Measurements from ENCODE around the gene PITHD1. TPM values are rescaled to one million over a fixed set of nuclear protein-coding genes. Genes with fewer than 3 reads are reported as not detected.

Gene PITHD1
- total and polyA plus RNA-seq, 2 of the 8 experiments (the other 6 are each of a cell fraction or from before 2014, with no cell fraction given) = 67.4 to 68.8 TPM

DNA sequence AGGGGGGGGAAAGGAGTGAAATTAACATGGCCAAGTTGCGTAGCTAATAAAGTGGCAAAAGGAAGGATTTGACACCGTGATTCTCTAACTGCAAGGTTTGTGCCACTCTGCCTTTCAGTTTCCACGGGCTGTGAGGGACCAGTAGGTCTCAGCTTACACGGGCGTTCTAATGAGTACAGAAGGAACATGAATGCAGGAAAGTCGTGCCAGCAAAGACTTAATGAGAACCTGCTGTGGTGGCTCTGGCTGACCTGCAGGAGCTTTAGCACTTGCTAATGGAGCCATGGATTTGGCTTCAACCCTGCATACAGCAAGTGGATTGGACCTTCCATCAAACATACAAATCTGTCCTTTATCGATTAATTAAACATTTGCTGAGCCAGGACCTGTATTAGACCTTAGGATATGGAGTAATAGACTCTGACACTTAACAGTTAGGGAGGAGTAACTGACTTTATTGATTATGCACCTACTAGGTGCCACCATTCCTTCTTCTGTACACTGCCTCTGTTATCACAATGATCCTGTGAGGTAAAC, 15.1 kb upstream of the PITHD1 start:
- Histone ChIP-seq H4K20me1 (replicated peaks in 1 of 2; ENCODE audit: control insufficient read depth in 1 of 2, insufficient read depth in 2 of 2, low read length in 2 of 2) (peaks cover 5 to 10% of the 10 kb centered on the region in 2 experiments), H2BK5ac (ENCODE audit: low read depth, low read length) (no peak overlapping the region), H3K36me3 (ENCODE audit: control insufficient read depth in 2 of 4, insufficient read depth in 4 of 4, low read length in 3 of 4) (peaks cover 18 to 36% (median 28%) of the 10 kb centered on the region in 4 experiments)

More for the DNA sequence above, 15.1 kb upstream of the PITHD1 start:
- no peaks in the 10 kb centered on the region for H3K27me3 ChIP-seq (replicated peaks in 1 of 4; ENCODE audit: control insufficient read depth in 3 of 4, extremely low read depth in 1 of 4, insufficient read depth in 3 of 4, low read length in 3 of 4)
- no peak overlapping the region for H3K4me2 ChIP-seq (ENCODE audit: insufficient read depth in 1 of 2, low read depth in 2 of 2, low read length in 2 of 2)
- no peaks in the 10 kb centered on the region for H3K4me1 ChIP-seq (replicated peaks in 1 of 4; ENCODE audit: control insufficient read depth in 3 of 4, insufficient read depth in 4 of 4, low read length in 3 of 4)
- ChIA-PET POLR2A (ENCODE audit: partially characterized antibody) (interaction anchor here (0.9 to 4.0 kb wide), 4 partner anchors 8 to 68 kb away, joined by 3 to 19 read pairs (median 4); partner anchors contain the start of gene ELOA), CTCF (ENCODE audit: partially characterized antibody) (interaction anchor here (0.6 to 2.8 kb wide), 2 partner anchors 8 to 19 kb away, joined by 4 to 14 read pairs; no protein-coding TSS in a partner anchor)
- H3K4ac ChIP-seq (replicated peaks; ENCODE audit: insufficient read length, low read depth, low read length) = no peak overlapping the region
- H3K23me2 ChIP-seq (ENCODE audit: low read depth, low read length) = no peaks in the 10 kb centered on the region
- no peak overlapping the region for H4K91ac ChIP-seq (replicated peaks; ENCODE audit: insufficient read length, low read length)
- no peak overlapping the region for H4K5ac ChIP-seq (ENCODE audit: insufficient read length, low read depth, low read length)
- no peak overlapping the region for H2BK12ac ChIP-seq (ENCODE audit: low read depth, low read length)
- no peak overlapping the region for H2BK120ac ChIP-seq (replicated peaks; ENCODE audit: low read depth, low read length)
- H2BK20ac ChIP-seq (ENCODE audit: low read length) = no peak overlapping the region
- DNase-seq (ENCODE audit: low read depth in 1 of 2, low spot score in 2 of 2) (no peak), FAIRE-seq (no peak)
- H4K8ac ChIP-seq (ENCODE audit: extremely low read depth, insufficient read depth, low read length) = no peak overlapping the region
- H3K79me2 ChIP-seq (ENCODE audit: control insufficient read depth in 1 of 2, insufficient read depth in 2 of 2, low read length in 2 of 2) = no peaks in the 10 kb centered on the region
- H3K23ac ChIP-seq (ENCODE audit: insufficient read length) = no peak overlapping the region
- H3K18ac ChIP-seq (ENCODE audit: extremely low read depth, low read length) = no peak overlapping the region
- H2AFZ ChIP-seq (ENCODE audit: low read length) = no peak overlapping the region
- TF ChIP-seq SP4 (IDR thresholded peaks at IDR 0.05; ENCODE audit: low read length) (no peak), NRF1 (IDR thresholded peaks at IDR 0.05; ENCODE audit: low read depth, low read length) (no peak), HDAC6 (IDR thresholded peaks at IDR 0.05; ENCODE audit: low read depth, low read length) (no peak)
- peaks cover 4% of the 10 kb centered on the region; the same call in 1 of the 2 replicates for H3K79me1 ChIP-seq (ENCODE audit: low read depth, low read length)
- no peak overlapping the region for H2BK15ac ChIP-seq (ENCODE audit: low read length)
- 93% methylated on average over 7 of the region's 7 CpGs; no CpG with 5 or more reads in 1 of the 2 experiments for WGBS, 2 experiments (ENCODE audit: extremely low coverage in 1 of 2, insufficient coverage in 1 of 2, insufficient read length in 1 of 2, insufficient replicate concordance in 2 of 2, low coverage in 1 of 2, low lambda C conversion rate in 2 of 2, missing lambda C conversion rate in 1 of 2)
- no peak overlapping the region for H3K9ac ChIP-seq (replicated peaks in 1 of 4; ENCODE audit: extremely low read depth in 1 of 4, low read depth in 3 of 4, low read length in 3 of 4)
- H3K9me3 ChIP-seq (ENCODE audit: insufficient read depth in 2 of 2, low read depth in 1 of 2, low read length in 1 of 2) = no peaks in the 10 kb centered on the region
- H3K4me3 ChIP-seq (ENCODE audit: extremely low read depth in 1 of 4, insufficient read depth in 2 of 4, low read depth in 3 of 4, low read length in 4 of 4) = no peak overlapping the region
- no peak overlapping the region for H3K27ac ChIP-seq (ENCODE audit: low read depth, low read length)
- no peak overlapping the region for H2AK5ac ChIP-seq (ENCODE audit: low read depth, low read length)
- H3K14ac ChIP-seq (ENCODE audit: insufficient read length) = no peak overlapping the region
- H3K56ac ChIP-seq (replicated peaks; ENCODE audit: insufficient read length, low read depth, low read length) = no peak overlapping the region
